Measurements from ENCODE around the gene ITSN2. TPM values are rescaled to one million over a fixed set of nuclear protein-coding genes. Genes with fewer than 3 reads are reported as not detected.

Gene ITSN2
- total RNA-seq, 4 donors from 2014 or later = 32.8 to 58.0 (median 41.4) TPM

- no peak overlapping the region for H3K4me3 ChIP-seq
- H3K27me3 ChIP-seq = no peaks in the 10 kb centered on the region
- in situ Hi-C loops (cut with MboI; ENCODE audit: low pct_ligation_motif_present in 1 of 4, low pct_unique_long_range_greater_than_20kb in 1 of 4, low sequenced_read_pairs in 3 of 4) = no loop called here
- no peak for TF ChIP-seq POLR2A (IDR thresholded peaks at IDR 0.05)
- TF ChIP-seq EP300 (IDR thresholded peaks at IDR 0.05; ENCODE audit: low read depth) = no peak
- no peak for TF ChIP-seq CTCF (IDR thresholded peaks at IDR 0.05)
- TF ChIP-seq POLR2AphosphoS5 (IDR thresholded peaks at IDR 0.05) = no peak
- H3K9me3 ChIP-seq = no peaks in the 10 kb centered on the region
- H3K4me1 ChIP-seq = peaks cover 3 to 35% (median 6%) of the 10 kb centered on the region in 4 donors
- H3K27ac ChIP-seq = no peak overlapping the region
- DNase-seq = no peak
- no peaks in the 10 kb centered on the region for H3K36me3 ChIP-seq
- intact Hi-C loops (cut with DNase I; ENCODE audit: low total_unique reads) = no loop called here
Measured at GRCh38 chr2:24349097-24349496, 11.2 kb downstream of the ITSN2 start.

GRCh38 chr2:24345937-24346336 lies 14.4 kb downstream of the ITSN2 start:
- no peak overlapping the region for H3K27ac ChIP-seq
- DNase-seq = no peak
- intact Hi-C loops (cut with DNase I; ENCODE audit: low total_unique reads) (no loop called here), in situ Hi-C loops (cut with MboI; ENCODE audit: low pct_ligation_motif_present in 1 of 4, low pct_unique_long_range_greater_than_20kb in 1 of 4, low sequenced_read_pairs in 3 of 4) (no loop called here)
- H3K4me1 ChIP-seq = peaks cover 0 to 49% (median 18%) of the 10 kb centered on the region in 4 donors
- no peaks in the 10 kb centered on the region for H3K36me3 ChIP-seq
- H3K9me3 ChIP-seq = no peaks in the 10 kb centered on the region
- 89 to 92% methylated on average over 4 of the region's 4 CpGs for WGBS, 2 donors (ENCODE audit: low coverage in 1 of 2)
- no peak overlapping the region for H3K4me3 ChIP-seq
- TF ChIP-seq POLR2A (IDR thresholded peaks at IDR 0.05) = no peak
- no peak for TF ChIP-seq POLR2AphosphoS5 (IDR thresholded peaks at IDR 0.05)
- H3K27me3 ChIP-seq = no peaks in the 10 kb centered on the region

- no peak overlapping the region for H3K4me3 ChIP-seq
- H3K4me1 ChIP-seq = peaks cover 0 to 59% (median 23%) of the 10 kb centered on the region in 4 donors
- no peaks in the 10 kb centered on the region for H3K36me3 ChIP-seq
- no peaks in the 10 kb centered on the region for H3K9me3 ChIP-seq
- H3K27ac ChIP-seq = no peak overlapping the region
- TF ChIP-seq POLR2A (IDR thresholded peaks at IDR 0.05) (no peak), CTCF (IDR thresholded peaks at IDR 0.05) (no peak), EP300 (IDR thresholded peaks at IDR 0.05; ENCODE audit: low read depth) (no peak)
- in situ Hi-C loops (cut with MboI; ENCODE audit: low pct_ligation_motif_present in 1 of 4, low pct_unique_long_range_greater_than_20kb in 1 of 4, low sequenced_read_pairs in 3 of 4) = no loop called here
- DNase-seq = no peak
- no peaks in the 10 kb centered on the region for H3K27me3 ChIP-seq
- 73 to 80% methylated on average over 1 of the region's 1 CpG for WGBS, 2 donors (ENCODE audit: low coverage in 1 of 2)
- intact Hi-C loops (cut with DNase I; ENCODE audit: low total_unique reads) = no loop called here
Measured at GRCh38 chr2:24343225-24343882, 17.0 kb downstream of the ITSN2 start.

GRCh38 chr2:24342110-24342910 lies 18.0 kb downstream of the ITSN2 start:
- Histone ChIP-seq H3K9me3 (no peaks in the 10 kb centered on the region), H3K4me3 (no peak overlapping the region), H3K4me1 (peaks cover 3 to 67% (median 26%) of the 10 kb centered on the region in 4 donors), H3K27ac (no peak overlapping the region), H3K27me3 (no peaks in the 10 kb centered on the region), H3K36me3 (no peaks in the 10 kb centered on the region)
- TF ChIP-seq POLR2A (IDR thresholded peaks at IDR 0.05) (no peak), EP300 (IDR thresholded peaks at IDR 0.05; ENCODE audit: low read depth) (no peak), CTCF (IDR thresholded peaks at IDR 0.05) (no peak), POLR2AphosphoS5 (IDR thresholded peaks at IDR 0.05) (no peak)
- 85 to 86% methylated on average over 8 to 9 of the region's 9 CpGs for WGBS, 2 donors (ENCODE audit: low coverage in 1 of 2)
- in situ Hi-C loops (cut with MboI; ENCODE audit: low pct_ligation_motif_present in 1 of 4, low pct_unique_long_range_greater_than_20kb in 1 of 4, low sequenced_read_pairs in 3 of 4) = no loop called here
- DNase-seq = no peak
- intact Hi-C loops (cut with DNase I; ENCODE audit: low total_unique reads) = no loop called here

Measured in transverse colon (tissue), 4 donors.